OCI-M1 (cell line): ENCODE measurements around the gene SULT6B1.
"Not testable (repeated sequence)": the region's sequence is repeated elsewhere in the genome, so short reads cannot be mapped to it uniquely, and the experiment has no call there.

ENCODE experiments used
- DNase-seq: peaks from one replicate; lab custom pipeline; 2025; lab: John Stamatoyannopoulos, UW

The SULT6B1 gene

DNA sequence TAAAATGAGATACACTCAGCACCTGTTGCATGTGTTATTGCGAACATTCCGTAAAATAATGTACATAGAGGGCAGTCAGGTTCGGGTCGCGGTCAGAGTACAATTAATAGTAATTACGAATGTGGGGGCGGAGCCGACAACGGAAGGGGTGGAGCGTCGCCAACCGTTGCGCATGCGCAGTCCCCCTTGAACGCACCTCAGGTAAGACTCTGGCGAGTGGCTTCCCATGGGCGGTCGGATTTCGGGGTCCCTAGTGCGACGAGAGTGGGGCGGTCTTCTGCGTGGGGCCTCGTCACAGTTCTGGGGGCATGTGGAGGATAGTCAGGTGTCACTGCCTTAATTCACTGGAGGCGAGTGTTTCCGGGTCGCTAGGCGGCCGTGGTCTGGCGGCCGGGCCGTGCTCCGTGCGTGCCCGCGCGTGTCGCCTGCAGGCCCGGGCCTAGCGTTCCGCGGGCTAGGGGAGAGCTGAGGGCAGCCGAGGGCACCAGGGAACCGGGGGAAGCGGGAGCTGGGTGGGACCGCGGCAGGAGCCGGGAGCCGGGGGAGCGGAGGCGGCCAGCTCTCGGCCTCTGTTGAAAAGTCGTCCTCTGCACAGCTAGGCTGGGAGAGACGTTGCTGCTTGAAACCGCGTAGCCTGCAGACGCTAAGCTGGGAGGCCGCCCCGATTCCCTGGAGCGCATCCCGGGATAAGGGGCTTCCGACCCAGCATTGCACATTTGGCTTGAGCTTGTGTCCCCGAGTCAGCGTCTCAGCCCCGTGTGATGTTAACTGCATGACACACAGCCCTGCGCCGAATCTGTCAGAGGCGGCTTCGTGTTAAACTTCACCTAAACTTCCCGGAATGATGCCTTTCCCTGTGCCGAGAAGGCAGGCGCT is 8.1 kb upstream of the SULT6B1 start, which contains the start of gene CEBPZOS:
TSS of gene CEBPZOS (plus strand) at position 177 of the 876 bp plus-strand sequence. CDS start 3,209 bp downstream, outside the sequence.
- DNase-seq, result peak; percentile 92

DNA sequence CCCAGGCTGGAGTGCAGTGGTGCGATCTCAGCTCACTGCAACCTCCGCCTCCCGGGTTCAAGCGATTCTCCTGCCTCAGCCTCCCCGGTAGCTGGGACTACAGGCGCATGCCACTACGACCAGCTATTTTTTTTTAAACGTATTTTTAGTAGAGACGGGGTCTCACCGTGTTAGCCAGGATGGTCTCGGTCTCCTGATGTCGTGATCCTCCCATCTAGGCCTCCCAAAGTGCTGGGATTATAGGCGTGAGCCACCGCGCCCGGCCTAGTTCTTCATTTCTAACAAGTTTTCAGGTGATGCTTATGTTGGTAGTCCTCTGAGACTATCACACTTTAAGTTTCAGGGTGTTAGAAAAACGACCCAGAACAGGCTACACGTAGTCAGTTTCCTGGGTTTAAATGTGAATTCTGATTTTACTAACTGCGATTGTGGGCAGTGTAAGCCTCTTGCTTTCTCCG is 7.4 kb upstream of the SULT6B1 start:
- DNase-seq, result not testable (repeated sequence)

DNA sequence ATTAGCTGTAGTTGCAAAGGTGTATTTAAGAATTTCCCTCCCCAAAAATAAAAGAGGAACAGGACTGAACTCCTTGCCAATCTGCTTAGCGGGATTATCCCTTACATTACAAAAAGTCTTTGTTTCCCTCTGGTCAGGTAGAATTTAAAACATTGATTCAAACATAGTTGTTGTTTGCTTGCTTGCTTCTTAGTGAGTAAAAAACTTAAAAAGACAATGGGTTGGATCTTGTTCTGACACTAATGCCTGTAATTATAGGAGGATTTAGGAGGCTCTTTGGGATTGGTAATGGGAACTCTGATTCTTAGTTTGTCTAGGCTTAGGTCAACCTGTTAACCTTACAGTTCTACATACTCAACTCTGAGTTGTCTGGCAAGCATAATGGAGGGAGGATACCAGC is 4.1 kb upstream of the SULT6B1 start:
- no peak for DNase-seq

DNA sequence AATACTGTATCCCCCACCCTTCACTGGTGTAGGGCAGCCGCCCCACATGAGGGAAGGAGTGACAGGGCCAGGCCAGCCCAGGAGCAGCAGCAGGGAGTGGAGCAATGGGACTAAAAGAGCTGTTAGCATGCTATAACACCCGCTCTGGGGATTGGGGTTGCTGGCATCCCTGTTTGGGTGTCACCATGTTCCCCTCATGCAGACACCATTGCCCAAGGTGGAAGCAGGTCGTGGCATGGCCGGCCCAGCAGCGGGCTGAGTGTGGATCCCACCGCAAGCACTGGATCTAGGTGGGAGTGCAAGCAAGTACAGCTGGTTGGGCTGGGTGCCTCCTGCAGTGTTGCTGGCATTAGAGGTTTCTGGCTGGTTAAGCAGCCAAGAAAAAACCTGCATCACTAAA is 3.3 kb upstream of the SULT6B1 start:
- DNase-seq, result no peak

GRCh38 chr2:37191253-37191652 is 2.8 kb upstream of the SULT6B1 start:
- no peak for DNase-seq

GRCh38 chr2:37190290-37190689 is 1.8 kb upstream of the SULT6B1 start:
- DNase-seq, result no peak

DNA sequence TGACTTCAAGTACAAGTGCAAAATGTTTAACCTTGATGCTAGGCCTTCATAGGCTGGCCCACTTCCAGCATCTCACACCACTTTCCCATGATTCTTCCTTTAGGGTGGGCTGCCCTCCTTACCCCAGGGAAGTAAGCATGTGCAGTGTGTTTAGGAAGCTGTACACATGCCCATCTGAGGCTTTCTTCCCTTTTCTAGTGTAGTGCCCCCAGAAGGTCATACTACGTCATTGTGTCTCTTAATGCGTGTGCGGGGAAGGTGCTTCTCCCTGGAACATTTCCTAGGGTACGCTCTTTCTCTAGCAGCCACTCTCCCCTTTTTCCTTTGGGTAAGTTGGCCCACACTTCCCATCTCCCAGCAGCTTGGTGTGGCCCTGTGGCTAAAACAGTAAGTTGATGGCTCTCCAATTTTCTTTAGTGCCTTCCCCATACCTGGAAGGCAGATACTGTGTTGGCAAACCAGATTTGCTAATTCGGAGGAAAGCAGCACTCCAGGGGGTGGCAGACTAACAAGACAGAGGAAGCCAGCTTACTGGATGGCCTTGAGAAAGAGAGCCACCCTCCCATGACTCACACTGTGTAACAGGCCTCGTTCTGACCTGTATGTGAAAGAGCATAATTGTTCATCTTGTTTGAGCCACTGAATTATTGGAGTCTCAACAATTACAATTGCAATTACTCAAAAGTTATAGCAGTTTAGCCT is 1.1 kb upstream of the SULT6B1 start:
- DNase-seq, result peak; percentile 18

DNA sequence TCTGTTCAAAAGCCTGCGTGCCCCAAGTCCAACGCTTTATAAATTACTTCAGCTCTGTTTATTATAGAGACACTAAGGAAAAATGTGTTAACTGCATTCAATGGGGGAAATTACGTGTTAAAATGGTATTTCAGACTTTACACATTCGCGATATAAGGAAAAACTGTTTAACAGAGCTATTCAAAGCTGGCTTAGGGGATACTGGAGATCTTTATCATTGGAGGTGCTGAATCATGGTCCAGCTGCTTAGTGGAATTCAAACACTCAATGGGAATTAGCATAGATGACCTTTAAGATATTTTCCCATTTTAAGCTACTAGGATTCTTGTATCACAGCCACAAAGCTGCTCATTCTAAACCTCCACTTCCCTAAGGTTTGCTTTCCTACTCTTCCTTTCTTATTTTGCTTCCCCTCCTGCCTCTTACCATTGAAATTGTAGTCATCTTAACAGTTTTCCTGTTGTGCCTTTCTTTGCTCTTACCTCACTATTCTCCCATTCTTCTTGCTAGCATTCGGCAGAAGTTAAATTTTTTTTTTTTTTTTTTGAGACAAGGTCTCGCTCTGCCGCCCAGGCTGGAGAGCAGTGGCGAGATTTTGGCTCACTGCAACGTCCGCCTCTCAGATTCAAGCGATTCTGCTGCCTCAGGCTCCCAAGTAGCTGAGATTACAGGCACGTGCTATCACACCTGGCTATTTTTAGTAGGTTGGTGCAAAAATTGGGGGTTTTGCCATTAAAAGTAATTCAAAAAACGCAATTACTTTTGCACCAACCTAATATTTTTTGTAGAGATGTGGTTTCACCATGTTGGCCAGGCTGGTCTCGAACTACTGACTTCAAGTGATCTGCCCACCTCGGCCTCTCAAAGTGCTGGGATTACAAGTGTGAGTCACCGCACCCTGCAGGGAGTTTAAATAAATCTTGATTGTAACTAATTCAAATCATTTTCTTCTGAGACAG is 6.5 kb downstream of the SULT6B1 start:
- no peak for DNase-seq

DNA sequence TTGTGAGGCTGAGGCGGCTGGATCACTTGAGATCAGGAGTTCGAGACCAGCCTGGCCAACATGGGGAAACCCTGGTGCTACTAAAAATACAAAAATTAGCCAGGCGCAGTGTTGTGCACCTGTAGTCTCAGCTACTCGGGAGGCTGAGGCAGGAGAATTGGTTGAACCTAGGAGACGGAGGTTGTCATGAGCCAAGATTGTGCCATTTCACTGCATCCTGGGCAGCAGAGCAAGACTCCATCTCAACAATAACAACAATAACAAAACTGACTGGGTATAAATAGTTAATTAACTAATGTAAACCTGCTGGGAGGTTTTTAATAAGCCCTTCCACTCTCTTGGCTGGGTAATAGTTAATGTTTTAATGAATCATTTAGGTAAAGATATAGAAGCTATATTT is 7.8 kb downstream of the SULT6B1 start:
- DNase-seq, result no peak

DNA sequence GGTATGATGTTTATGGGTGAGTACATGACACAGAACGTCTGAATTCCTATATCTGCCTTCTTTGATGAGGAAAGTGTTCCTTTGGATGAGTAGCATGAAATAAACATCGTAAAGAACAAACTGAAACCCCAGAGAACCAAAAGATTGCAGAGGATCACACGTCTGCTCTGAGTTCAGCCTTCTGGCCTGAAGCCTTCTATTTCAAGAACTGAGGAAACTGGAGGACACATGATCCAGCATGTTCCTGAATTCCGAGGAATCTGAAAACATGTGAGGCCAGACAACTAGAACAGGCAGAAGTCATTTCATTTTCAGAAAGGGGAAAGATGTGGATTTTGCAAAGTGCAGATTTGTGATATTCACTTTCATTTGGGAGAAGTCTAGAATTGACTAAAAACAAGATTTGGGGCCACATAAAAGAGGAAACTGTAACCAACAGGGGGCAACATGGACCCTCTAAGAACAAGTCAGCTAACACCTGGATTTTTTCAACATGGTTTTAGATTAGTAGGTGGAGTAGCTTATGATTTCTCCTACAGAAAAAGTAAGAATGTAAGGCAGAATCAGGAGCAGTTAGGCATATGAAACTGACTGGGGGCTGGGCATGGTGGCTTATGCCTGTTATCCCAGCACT is 8.3 kb downstream of the SULT6B1 start:
- no peak for DNase-seq

DNA sequence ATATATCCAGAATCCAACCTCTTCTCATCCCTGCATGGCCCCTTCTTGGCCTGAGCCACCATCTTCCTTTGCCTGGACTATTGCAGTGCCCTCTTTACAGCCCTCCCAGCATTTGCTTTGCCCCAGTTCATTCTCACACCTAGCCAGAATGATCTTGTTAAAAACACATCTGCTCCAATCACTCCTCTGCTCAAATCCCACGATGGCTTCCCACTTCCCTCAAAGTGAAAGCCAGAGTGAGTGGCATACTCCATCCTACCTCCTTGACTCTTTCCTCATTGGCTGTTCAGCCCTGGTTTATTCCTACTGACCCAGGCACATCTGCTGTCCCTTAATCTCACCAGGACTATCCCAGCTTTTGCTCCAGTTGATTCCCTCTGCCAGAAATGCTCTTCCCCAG is 14.7 kb downstream of the SULT6B1 start:
- DNase-seq, result no peak

GRCh38 chr2:37171624-37171950 is 16.9 kb downstream of the SULT6B1 start:
- DNase-seq, result no peak

- DNase-seq, result peak; percentile 71
Observed at GRCh38 chr2:37168217-37168981, 20.1 kb downstream of the SULT6B1 start.

- no peak for DNase-seq
Observed at GRCh38 chr2:37167636-37168180, 20.8 kb downstream of the SULT6B1 start.

- no peak for DNase-seq
Observed at GRCh38 chr2:37164757-37165156, 23.7 kb downstream of the SULT6B1 start.

GRCh38 chr2:37156857-37157714 is 31.4 kb downstream of the SULT6B1 start, which contains the start of gene EIF2AK2:
Gene EIF2AK2, minus strand, starts transcription at chr2:37156980. Its CDS starts 9,174 bp downstream, at chr2:37147806.
- DNase-seq, result peak; percentile 86

DNA sequence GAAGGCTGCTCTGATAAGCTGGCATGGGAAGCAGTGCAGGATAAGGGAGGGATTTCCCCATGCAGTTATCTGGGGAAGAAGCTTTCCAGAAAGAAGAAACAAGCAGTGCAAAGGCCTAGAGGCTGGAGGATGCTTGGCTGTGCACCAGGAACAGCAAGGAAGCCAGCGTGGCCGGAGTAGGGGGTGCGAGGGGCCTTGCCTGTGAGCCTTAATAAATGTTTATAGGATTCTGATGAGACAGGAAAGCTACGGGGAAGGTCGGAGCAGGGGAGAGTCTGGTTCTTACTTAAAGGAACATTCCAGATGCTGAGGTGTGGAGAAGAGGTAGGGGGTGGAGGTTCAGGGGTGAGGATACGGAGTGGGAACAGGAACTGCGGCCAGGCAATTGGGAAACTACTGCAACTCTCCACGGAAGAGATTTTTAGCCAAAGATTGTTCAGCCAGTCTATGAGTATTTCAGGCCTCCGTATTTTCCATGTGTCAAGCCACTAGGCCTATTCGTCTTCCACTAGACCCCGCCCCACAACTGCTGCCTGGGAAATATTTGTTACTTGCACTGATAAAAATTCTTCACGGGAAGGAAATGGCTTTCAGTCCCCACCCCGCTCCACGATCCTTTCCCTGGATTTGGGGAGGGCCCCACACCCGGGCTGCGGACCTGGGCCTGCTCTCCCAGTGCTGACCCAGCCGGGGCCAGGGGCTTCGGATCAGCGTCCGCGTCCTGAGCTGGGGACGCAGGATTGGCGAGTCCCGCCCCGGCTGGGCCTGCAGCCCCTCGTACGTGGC is 32.2 kb downstream of the SULT6B1 start:
- peak; percentile 62 for DNase-seq

DNA sequence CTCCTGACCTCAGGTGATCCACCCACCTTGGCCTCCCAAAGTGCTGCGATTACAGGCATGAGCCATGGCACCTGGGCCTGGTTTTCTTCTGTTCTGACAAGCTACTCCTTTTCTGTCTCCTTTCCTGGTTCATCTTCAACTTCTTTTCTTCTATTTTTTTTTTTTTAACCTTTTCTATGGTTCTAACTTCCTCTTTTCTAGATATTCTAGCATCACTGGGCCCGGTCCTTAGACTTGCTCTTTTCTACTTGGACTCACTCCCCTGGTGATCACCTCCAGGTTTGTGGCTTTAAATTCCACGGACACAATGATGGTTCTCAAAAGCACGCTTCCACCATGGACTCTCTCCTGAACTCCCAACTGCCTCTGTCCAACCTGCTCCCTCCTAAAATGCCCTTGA is 33.7 kb downstream of the SULT6B1 start:
- DNase-seq, result peak; percentile 30

DNA sequence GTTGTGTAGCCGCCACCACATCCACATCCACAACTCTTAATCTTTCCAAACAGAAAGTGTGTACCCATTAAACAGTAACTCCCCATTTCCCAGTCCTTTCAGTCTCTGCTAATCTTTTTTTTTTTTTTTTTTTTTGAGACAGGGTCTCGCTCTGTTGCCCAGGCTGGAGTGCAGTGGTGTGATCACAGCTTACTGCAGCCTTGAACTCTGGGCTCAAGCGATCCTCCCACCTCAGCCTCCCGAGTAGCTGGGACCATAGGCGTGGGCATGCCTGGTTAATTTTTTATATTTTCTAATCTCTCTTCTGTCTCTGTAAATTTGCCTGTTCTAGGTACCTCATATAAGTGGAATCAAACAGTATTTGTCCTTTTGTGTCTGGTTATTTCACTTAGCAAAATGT is 35.2 kb downstream of the SULT6B1 start:
- no peak for DNase-seq
